Keratinocyte (primary cell): ENCODE measurements around the gene PHF3. TPM values are rescaled to one million over a fixed set of nuclear protein-coding genes. Genes with fewer than 3 reads are reported as not detected.

ENCODE experiments used
- DNase-seq: peaks from one replicate; pipeline ENCODE4 v3.0.0-alpha.2; 2011; ENCODE audit warnings: low read depth, missing footprints, low spot score
- FAIRE-seq: peaks from 2 replicates; lab custom pipeline; 2011; peaks lifted over from hg19 to GRCh38; lab: Jason Lieb, UNC
- H2AFZ ChIP-seq: 2 replicates; pipeline ENCODE4 v1.6.0; 2012; ENCODE audit warnings: low read length, control low read depth, inconsistent platforms; ENCODE audit not compliant: control insufficient read depth
- H3K27ac ChIP-seq: 2 replicates; pipeline ENCODE4 v1.5.1; 2011; ENCODE audit warnings: low read length; ENCODE audit not compliant: control insufficient read depth, insufficient read depth
- H3K27me3 ChIP-seq: 3 replicates; pipeline ENCODE4 v1.6.0; 2011; ENCODE audit warnings: low read length; ENCODE audit not compliant: control insufficient read depth, insufficient read depth; ENCODE audit errors: extremely low read depth
- H3K36me3 ChIP-seq, 2 experiments: 2 replicates in 1 of 2; 3 replicates in 1 of 2; pipeline ENCODE4 v1.5.1; 2011; ENCODE audit warnings: low read length in 2 of 2, mild to moderate bottlenecking in 1 of 2; ENCODE audit not compliant: control insufficient read depth in 2 of 2, insufficient read depth in 2 of 2; ENCODE audit errors: extremely low read depth in 1 of 2
- H3K4me1 ChIP-seq: 3 replicates; pipeline ENCODE4 v1.5.1; 2011; ENCODE audit warnings: low read length; ENCODE audit not compliant: control insufficient read depth, insufficient read depth; ENCODE audit errors: extremely low read depth
- H3K4me2 ChIP-seq: 3 replicates; pipeline ENCODE4 v1.6.0; 2011; ENCODE audit warnings: low read depth, low read length; ENCODE audit not compliant: control insufficient read depth, insufficient read depth; ENCODE audit errors: extremely low read depth
- H3K4me3 ChIP-seq, 3 experiments: fragments of 200-600 bp in 1 of 3; sonication (generic) in 1 of 3; 2 replicates in 2 of 3; 3 replicates in 1 of 3; pipeline ENCODE4 v1.5.1; 2011 to 2016; ENCODE audit warnings: low read length in 3 of 3, mild to moderate bottlenecking in 3 of 3, control low read depth in 2 of 3, inconsistent platforms in 1 of 3, low read depth in 1 of 3, mixed read lengths in 1 of 3, mixed run types in 1 of 3, moderate library complexity in 1 of 3; ENCODE audit not compliant: control insufficient read depth in 2 of 3, insufficient read depth in 2 of 3; ENCODE audit errors: extremely low read depth in 1 of 3
- H3K79me2 ChIP-seq: 2 replicates; pipeline ENCODE4 v1.6.0; 2012; ENCODE audit warnings: low read length; ENCODE audit not compliant: control insufficient read depth, insufficient read depth
- H3K9ac ChIP-seq: 3 replicates; pipeline ENCODE4 v1.6.0; 2011; ENCODE audit warnings: low read length; ENCODE audit not compliant: control insufficient read depth, insufficient read depth; ENCODE audit errors: extremely low read depth
- H3K9me1 ChIP-seq: 3 replicates; pipeline ENCODE4 v1.6.0; 2011; ENCODE audit warnings: low read length; ENCODE audit not compliant: control insufficient read depth, insufficient read depth; ENCODE audit errors: extremely low read depth
- H3K9me3 ChIP-seq: 2 replicates; pipeline ENCODE4 v1.5.1; 2012; ENCODE audit warnings: low read depth, low read length; ENCODE audit not compliant: control insufficient read depth
- H4K20me1 ChIP-seq: 3 replicates; pipeline ENCODE4 v1.6.0; 2011; ENCODE audit warnings: low read length; ENCODE audit not compliant: control insufficient read depth, insufficient read depth; ENCODE audit errors: extremely low read depth
- CTCF ChIP-seq, 3 experiments: IDR thresholded peaks in 1 of 3; conservative IDR thresholded peaks in 1 of 3; optimal IDR thresholded peaks in 1 of 3; 2 replicates in 2 of 3; 3 replicates in 1 of 3; pipeline versions ENCODE3 to v1.5.1; 2011; ENCODE audit warnings: low read length in 3 of 3, mild to moderate bottlenecking in 3 of 3, moderate library complexity in 2 of 3, control low read depth in 1 of 3, inconsistent platforms in 1 of 3; ENCODE audit not compliant: insufficient read depth in 2 of 3; ENCODE audit errors: extremely low read depth in 1 of 3
- EZH2 ChIP-seq: IDR thresholded peaks from one replicate; pipeline ENCODE4 v1.6.1; 2012; ENCODE audit warnings: inconsistent platforms, mild to moderate bottlenecking, low read length, moderate library complexity
- dilution Hi-C: fragments of 300-500 bp; cut with MboI; formaldehyde crosslinking; loops from one replicate; pipeline ENCODE4 v1.7.0; 2020; ENCODE audit warnings: low sequenced_read_pairs; ENCODE audit not compliant: extremely low pct_ligation_motif_present
- polyA plus RNA-seq, 5 experiments: library from polyadenylated mRNA; depleted of rRNA in 3 of 5; stranded (reverse) in 3 of 5; stranded (forward) in 1 of 5; unstranded in 1 of 5; fragments of >200 nt; gene quantifications; 1 replicate in 1 of 5; 2 replicates in 3 of 5; 3 replicates in 1 of 5; pipeline versions ENCODE4 v1.2.1 to v1.2.3, GENCODE V29; 2011 to 2012; ENCODE audit warnings: missing spikeins in 2 of 5, low read depth in 1 of 5, low replicate concordance in 1 of 5

PHF3 gene
- polyA plus RNA-seq, 1 donor (not counting 4 experiments of a cell fraction or from before 2014, with no cell fraction given) = 13.7 TPM

GRCh38 chr6:63705707-63706106, 70.1 kb downstream of the PHF3 start:
- Histone ChIP-seq H3K79me2 (no peaks in the 10 kb centered on the region), H3K4me2 (no peak overlapping the region), H3K9ac (no peak overlapping the region), H3K9me1 (no peaks in the 10 kb centered on the region), H2AFZ (no peak overlapping the region), H3K9me3 (no peaks in the 10 kb centered on the region), H4K20me1 (no peaks in the 10 kb centered on the region), H3K4me3 (no peak overlapping the region), H3K27me3 (no peaks in the 10 kb centered on the region), H3K36me3 (peaks cover 4 to 11% of the 10 kb centered on the region in 2 experiments), H3K4me1 (no peaks in the 10 kb centered on the region), H3K27ac (no peak overlapping the region)
- DNase-seq (no peak), FAIRE-seq (no peak)
- dilution Hi-C loops = no loop called here
- TF ChIP-seq CTCF (optimal IDR thresholded peaks at IDR 0.05 in 1 of 3, IDR thresholded peaks at IDR 0.05 in 1 of 3, conservative IDR thresholded peaks at IDR 0.05 in 1 of 3; ENCODE audit: extremely low read depth in 1 of 3, insufficient read depth in 2 of 3, low read length in 3 of 3) (no peak), EZH2 (no peak)

- dilution Hi-C loops = no loop called here
These were observed 71.0 kb downstream of the PHF3 start for GRCh38 chr6:63706630-63707029.

More at GRCh38 chr6:63706630-63707029, 71.0 kb downstream of the PHF3 start:
- H3K9me1 ChIP-seq = no peaks in the 10 kb centered on the region
- no peaks in the 10 kb centered on the region for H3K79me2 ChIP-seq
- no peak overlapping the region for H3K27ac ChIP-seq
- no peaks in the 10 kb centered on the region for H3K27me3 ChIP-seq
- no peak overlapping the region for H2AFZ ChIP-seq
- H3K4me1 ChIP-seq = no peaks in the 10 kb centered on the region
- DNase-seq (no peak), FAIRE-seq (no peak)
- H3K36me3 ChIP-seq = peaks cover 4 to 11% of the 10 kb centered on the region in 2 experiments
- no peak overlapping the region for H3K9ac ChIP-seq
- H3K4me3 ChIP-seq = no peak overlapping the region
- TF ChIP-seq CTCF (optimal IDR thresholded peaks at IDR 0.05 in 1 of 3, IDR thresholded peaks at IDR 0.05 in 1 of 3, conservative IDR thresholded peaks at IDR 0.05 in 1 of 3; ENCODE audit: extremely low read depth in 1 of 3, insufficient read depth in 2 of 3, low read length in 3 of 3) (no peak), EZH2 (no peak)
- no peaks in the 10 kb centered on the region for H4K20me1 ChIP-seq
- H3K9me3 ChIP-seq = no peaks in the 10 kb centered on the region
- no peak overlapping the region for H3K4me2 ChIP-seq
